Measurements from ENCODE around the gene PPP1R18. TPM values are rescaled to one million over a fixed set of nuclear protein-coding genes. Genes with fewer than 3 reads are reported as not detected.

PPP1R18 gene
- total RNA-seq, 1 donor from 2014 or later: 305 TPM

GRCh38 chr6:30720738-30721197 is 34.3 kb upstream of the PPP1R18 start:
- intact Hi-C loops (cut with micrococcal nuclease): loop anchor here (1.0 to 10.0 kb wide), 7 partner anchors 38 to 900 kb away; partner anchors contain the start of genes ABCF1, ATP6V1G2, NFKBIL1 and PPP1R11

GRCh38 chr6:30719791-30720737 is 33.6 kb upstream of the PPP1R18 start, which contains the start of gene TUBB:
TUBB (plus strand) TSS chr6:30720352; CDS start chr6:30720507, 155 bp downstream.
- intact Hi-C loops (cut with micrococcal nuclease): loop anchor here (1.0 to 10.0 kb wide), 6 partner anchors 393 to 947 kb away; partner anchors contain the start of genes ATP6V1G2, CSNK2B, LY6G5B and NFKBIL1

- intact Hi-C loops (cut with micrococcal nuclease): loop anchor here (5.0 kb wide), 1 partner anchor 948 kb away; the partner anchor contains the start of genes CSNK2B and LY6G5B
Measured at GRCh38 chr6:30719356-30719755, 32.9 kb upstream of the PPP1R18 start.

GRCh38 chr6:30717845-30718720 is 31.6 kb upstream of the PPP1R18 start:
- intact Hi-C loops (cut with micrococcal nuclease): loop anchor here (1.0 to 5.0 kb wide), 14 partner anchors 31 to 1460 kb away; partner anchors contain the start of genes ABCF1, ATAT1, C6orf136 and CSNK2B

DNA sequence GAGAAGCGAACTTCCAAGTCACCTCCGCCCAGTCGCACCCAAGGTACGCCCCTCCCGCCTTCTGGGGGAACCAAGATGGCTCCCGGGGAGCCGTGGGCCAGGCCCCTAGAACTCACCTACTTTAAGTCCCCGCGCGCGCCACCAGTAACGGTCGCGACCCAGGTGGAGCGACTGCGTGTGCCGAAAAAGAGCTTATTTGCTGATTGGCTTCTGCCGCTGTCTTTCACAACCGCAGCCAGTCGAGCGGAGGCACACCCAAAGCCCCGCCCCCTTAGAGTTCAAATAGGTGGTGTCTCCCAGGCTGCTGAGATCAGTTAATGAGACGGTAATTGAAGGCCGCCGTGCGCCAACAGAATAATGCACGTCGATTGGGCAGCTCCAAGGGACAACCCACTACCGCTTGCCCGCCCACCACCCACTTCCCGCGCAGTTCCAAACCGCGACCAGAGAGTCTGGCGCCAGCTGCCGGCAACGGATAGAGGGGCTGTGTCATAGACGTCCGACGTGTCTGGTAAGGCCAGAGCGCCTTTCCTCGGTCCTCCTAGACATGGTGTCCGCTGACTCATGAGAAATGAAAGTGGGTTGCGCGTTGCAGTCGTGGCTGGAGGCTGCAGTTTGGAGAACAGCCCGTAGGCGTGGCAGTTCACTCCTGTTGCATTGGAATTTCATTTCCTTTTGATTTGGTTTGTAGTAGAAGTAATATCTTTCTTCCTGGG is 30.8 kb upstream of the PPP1R18 start, which contains the start of gene MDC1:
Gene MDC1, minus strand, starts transcription at position 153 of the 716 bp plus-strand sequence. CDS start 2,106 bp downstream, outside the sequence.
- intact Hi-C loops (cut with micrococcal nuclease): loop anchor here (1.0 to 5.0 kb wide), 14 partner anchors 30 to 1461 kb away; partner anchors contain the start of genes ABCF1, ATAT1, C6orf136 and CSNK2B

- intact Hi-C loops (cut with micrococcal nuclease): loop anchor here (1.0 to 5.0 kb wide), 14 partner anchors 30 to 1461 kb away; partner anchors contain the start of genes ABCF1, ATAT1, C6orf136 and CSNK2B
Measured at GRCh38 chr6:30716879-30717128, 30.4 kb upstream of the PPP1R18 start.

- intact Hi-C loops (cut with micrococcal nuclease): no loop called here
Measured at GRCh38 chr6:30714263-30714662, 27.8 kb upstream of the PPP1R18 start.

- intact Hi-C loops (cut with micrococcal nuclease): no loop called here
Measured at GRCh38 chr6:30712441-30712945, 26.0 kb upstream of the PPP1R18 start.

DNA sequence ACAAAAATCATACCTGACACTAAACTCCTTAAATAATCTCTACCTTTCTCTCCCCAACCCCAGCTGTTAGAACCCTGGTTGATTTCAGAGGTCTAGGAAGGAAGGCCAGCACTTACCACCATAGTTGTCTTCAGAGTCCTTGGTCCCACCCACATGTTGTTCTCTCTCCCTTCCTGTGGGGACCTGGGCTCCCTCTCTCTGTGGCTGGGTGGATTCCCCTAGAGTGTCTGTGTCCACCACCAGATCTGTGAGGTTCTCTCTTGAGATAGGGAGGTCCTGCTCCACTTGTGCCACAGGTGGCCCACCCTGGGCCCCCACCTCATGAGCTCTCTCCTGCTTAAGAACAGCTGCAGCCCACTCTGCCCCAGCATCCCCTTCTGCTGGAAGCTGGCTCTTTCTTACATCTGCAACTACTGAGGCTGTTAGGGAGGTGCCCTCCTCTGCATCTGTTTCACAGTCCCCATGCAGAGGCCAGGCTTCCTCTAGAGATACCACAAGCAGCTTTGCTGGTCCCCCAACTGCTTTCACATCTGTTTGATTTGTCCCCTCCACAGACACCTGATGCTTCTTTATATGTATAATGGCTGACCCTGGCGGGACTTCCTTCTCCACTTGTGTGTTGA is 25.4 kb upstream of the PPP1R18 start:
- intact Hi-C loops (cut with micrococcal nuclease): no loop called here

DNA sequence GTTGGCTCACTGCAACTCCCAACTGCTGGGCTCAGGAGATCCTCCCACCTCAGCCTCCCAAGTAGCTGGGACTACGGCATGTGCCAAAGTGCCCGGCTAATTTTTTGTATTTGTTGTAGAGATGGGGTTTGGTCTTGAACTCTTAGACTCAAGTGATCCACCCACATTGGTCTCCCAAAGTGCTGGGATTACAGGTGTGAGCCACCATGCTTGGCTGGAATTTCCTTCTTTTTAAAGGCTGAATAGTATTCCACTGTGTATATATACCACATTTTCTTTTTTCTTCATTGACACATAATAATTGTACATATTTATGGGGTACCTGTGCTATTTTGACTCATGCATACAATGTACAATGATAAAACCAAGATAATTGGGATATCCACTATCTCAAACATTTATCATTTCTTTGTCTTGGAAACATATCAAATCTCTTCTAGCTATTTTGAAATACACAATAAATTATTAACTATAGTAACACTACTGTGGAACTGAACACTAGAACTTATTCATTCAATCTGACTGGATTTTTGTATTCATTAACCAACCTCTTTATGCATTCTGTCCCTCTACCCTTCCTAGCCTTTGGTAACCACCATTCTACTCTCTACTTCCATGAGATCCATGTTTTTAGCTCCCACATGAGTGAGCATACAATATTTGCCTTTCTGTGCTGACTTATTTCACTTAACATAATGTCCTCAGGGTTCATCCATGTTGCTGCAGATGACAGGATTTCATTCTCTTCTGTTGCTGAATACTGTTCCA is 22.8 kb upstream of the PPP1R18 start:
- intact Hi-C loops (cut with micrococcal nuclease): no loop called here

GRCh38 chr6:30707281-30707850 is 20.9 kb upstream of the PPP1R18 start:
- intact Hi-C loops (cut with micrococcal nuclease): no loop called here

DNA sequence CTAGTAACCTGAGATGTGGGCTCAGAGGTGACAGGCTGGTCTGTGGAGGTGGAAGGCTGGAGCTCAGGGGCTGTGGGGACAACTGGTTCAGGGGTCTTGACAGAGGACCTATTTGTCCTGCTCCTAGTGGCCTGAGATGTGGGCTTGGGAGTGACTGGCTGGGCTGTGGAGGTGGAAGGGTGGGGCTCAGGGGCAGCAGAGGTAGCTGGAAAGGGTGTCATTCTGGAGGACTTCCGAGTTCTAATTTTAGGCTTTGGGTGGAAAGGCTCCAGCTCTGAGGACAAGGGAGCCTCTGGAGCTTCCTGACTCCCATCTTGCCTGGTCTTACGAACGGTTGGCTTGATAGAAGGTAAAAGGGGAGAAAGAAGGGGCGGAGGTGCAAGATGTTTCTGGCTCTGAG is 19.2 kb upstream of the PPP1R18 start:
- intact Hi-C loops (cut with micrococcal nuclease): no loop called here

GRCh38 chr6:30703821-30704220 is 17.4 kb upstream of the PPP1R18 start:
- intact Hi-C loops (cut with micrococcal nuclease): no loop called here

- intact Hi-C loops (cut with micrococcal nuclease): no loop called here
Measured at GRCh38 chr6:30703011-30703410, 16.6 kb upstream of the PPP1R18 start.

DNA sequence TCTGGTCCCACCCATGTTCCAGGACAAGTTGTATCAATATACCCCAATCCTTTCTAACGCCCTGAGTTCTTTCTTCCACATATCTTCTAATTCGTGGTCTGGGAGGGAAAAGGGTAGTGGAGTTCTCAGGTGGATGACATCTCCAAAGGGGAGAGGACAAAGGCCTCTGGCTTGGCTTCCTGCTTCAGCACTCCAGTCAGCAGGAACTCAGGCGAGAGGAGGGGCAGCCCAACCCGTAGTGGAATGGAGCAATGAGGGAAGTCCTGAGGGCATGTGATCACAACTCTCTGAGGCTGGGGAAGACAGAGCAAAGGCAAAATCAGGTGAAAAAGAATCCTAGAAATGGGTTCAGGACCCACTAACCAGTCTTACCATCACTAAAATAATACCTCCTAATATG is 13.9 kb upstream of the PPP1R18 start:
- intact Hi-C loops (cut with micrococcal nuclease): no loop called here

- intact Hi-C loops (cut with micrococcal nuclease): no loop called here
Measured at GRCh38 chr6:30696432-30696831, 10.0 kb upstream of the PPP1R18 start.

GRCh38 chr6:30691208-30691847 is 4.9 kb upstream of the PPP1R18 start:
- intact Hi-C loops (cut with micrococcal nuclease): no loop called here

Data from T-helper 1 cell treated with Interleukin-12 subunit alpha and Interleukin-12 subunit beta and Interleukin-4 antibody, amounts not matched to agents 30 ng/mL and 1 ng/mL, for 36 hours (primary cell).